Amygdala (tissue), 56 donors: ENCODE measurements around the gene UNC93B1.
"Not testable (repeated sequence)": the region's sequence is repeated elsewhere in the genome, so short reads cannot be mapped to it uniquely, and the experiment has no call there.

ENCODE experiments used
- DNase-seq, 56 donors: peaks; one replicate each; lab custom pipeline; 2025; lab: John Stamatoyannopoulos, UW

UNC93B1 gene

GRCh38 chr11:67954251-67954650 lies 49.6 kb downstream of the UNC93B1 start:
- DNase-seq = not testable (repeated sequence)

GRCh38 chr11:67950705-67951104 lies 53.2 kb downstream of the UNC93B1 start:
- not testable (repeated sequence) for DNase-seq

GRCh38 chr11:67947785-67948184 lies 56.1 kb downstream of the UNC93B1 start:
- DNase-seq = not testable (repeated sequence)

GRCh38 chr11:67946403-67946802 lies 57.5 kb downstream of the UNC93B1 start:
- DNase-seq = not testable (repeated sequence)

- DNase-seq = peak in 2 of 56 donors; percentile 3 to 10
Observed at GRCh38 chr11:67943406-67943805, 60.5 kb downstream of the UNC93B1 start.
